IMR-90 (cell line): Measurements from ENCODE around the gene TRIM37. TPM values are rescaled to one million over a fixed set of nuclear protein-coding genes. Genes with fewer than 3 reads are reported as not detected.
A peak's percentile ranks its signal among the peaks of the same experiment; 100 is the strongest.

Experiments used
- ATAC-seq: fragments of 200-7000 bp; cut with Tn5 transposase; 2 replicates; pipeline ENCODE4 v1.9.1; 2020; ENCODE audit warnings: low read depth, mild to moderate bottlenecking, moderate library complexity
- BruUV-seq: library from RNA; stranded (reverse); fragments of 400-500 nt; replicated peaks from 2 replicates; lab custom pipeline; 2021; lab: Mats Ljungman, UMichigan
- CTCF ChIA-PET: fragments of 300-600 bp; formaldehyde crosslinking; extraction: SDS; loops from one replicate; lab custom pipeline; 2021; ENCODE audit warnings: antibody characterized with exemption; lab: Yijun Ruan, JAX
- POLR2A ChIA-PET: fragments of 300-600 bp; sonication (Branson Sonifier 250); formaldehyde crosslinking; loops from one replicate; lab custom pipeline; 2022; ENCODE audit warnings: antibody characterized with exemption; ENCODE audit not compliant: unreplicated experiment; lab: Charles Lee
- DNase-seq: peaks from one replicate; pipeline ENCODE4 v3.0.0; 2013
- H2AFZ ChIP-seq: replicated peaks from 2 replicates; pipeline ENCODE3; 2013; ENCODE audit warnings: low read length, mild to moderate bottlenecking; ENCODE audit not compliant: poor library complexity
- H2AK5ac ChIP-seq: 2 replicates; pipeline ENCODE4 v1.6.1; 2013; ENCODE audit warnings: low read depth, low read length, inconsistent platforms
- H2AK9ac ChIP-seq: replicated peaks from 2 replicates; pipeline ENCODE3; 2013; ENCODE audit warnings: mild to moderate bottlenecking, low read depth, low read length, moderate library complexity; ENCODE audit not compliant: poor library complexity
- H2BK120ac ChIP-seq: 2 replicates; pipeline ENCODE4 v1.6.1; 2013; ENCODE audit warnings: low read depth, low read length, inconsistent platforms
- H2BK15ac ChIP-seq: 3 replicates; pipeline ENCODE4 v1.6.1; 2013; ENCODE audit warnings: low read depth, low read length, inconsistent platforms
- H2BK20ac ChIP-seq: 2 replicates; pipeline ENCODE4 v1.6.1; 2013; ENCODE audit warnings: low read depth, mild to moderate bottlenecking, inconsistent platforms, low read length, moderate library complexity
- H2BK5ac ChIP-seq: 2 replicates; pipeline ENCODE4 v1.6.1; 2013; ENCODE audit warnings: mild to moderate bottlenecking, low read depth, low read length, inconsistent platforms; ENCODE audit not compliant: poor library complexity, severe bottlenecking
- H3K14ac ChIP-seq: replicated peaks from 2 replicates; pipeline ENCODE4 v1.6.1; 2013; ENCODE audit warnings: low read depth, low read length, inconsistent platforms
- H3K18ac ChIP-seq: 2 replicates; pipeline ENCODE4 v1.6.1; 2013; ENCODE audit warnings: low read depth, low read length, control low read depth
- H3K23ac ChIP-seq: 2 replicates; pipeline ENCODE4 v1.6.1; 2013; ENCODE audit warnings: low read depth, low read length, inconsistent platforms
- H3K27ac ChIP-seq: 2 replicates; pipeline ENCODE4 v1.5.1; 2013; ENCODE audit warnings: mild to moderate bottlenecking, control low read depth, low read length; ENCODE audit not compliant: insufficient read depth
- H3K27me3 ChIP-seq: 2 replicates; pipeline ENCODE4 v1.6.1; 2013; ENCODE audit warnings: low read length; ENCODE audit not compliant: control insufficient read depth, insufficient read depth
- H3K36me3 ChIP-seq: 2 replicates; pipeline ENCODE4 v1.6.1; 2013; ENCODE audit warnings: low read length, mixed read lengths; ENCODE audit not compliant: control insufficient read depth, insufficient read depth
- H3K4ac ChIP-seq: 2 replicates; pipeline ENCODE4 v1.6.1; 2013; ENCODE audit warnings: low read depth, low read length, inconsistent platforms
- H3K4me1 ChIP-seq: 2 replicates; pipeline ENCODE4 v1.6.1; 2013; ENCODE audit warnings: low read length, mixed read lengths; ENCODE audit not compliant: control insufficient read depth, insufficient read depth
- H3K4me2 ChIP-seq: 2 replicates; pipeline ENCODE4 v1.6.1; 2013; ENCODE audit warnings: low read depth, mild to moderate bottlenecking, control low read depth, low read length, moderate library complexity
- H3K4me3 ChIP-seq: 2 replicates; pipeline ENCODE4 v1.5.1; 2013; ENCODE audit warnings: low read depth, mild to moderate bottlenecking, control low read depth, low read length, moderate library complexity; ENCODE audit not compliant: insufficient read depth
- H3K56ac ChIP-seq: 2 replicates; pipeline ENCODE4 v1.6.1; 2013; ENCODE audit warnings: low read length, inconsistent platforms; ENCODE audit not compliant: insufficient read depth; ENCODE audit errors: extremely low read depth
- H3K79me1 ChIP-seq, 2 experiments: 2 replicates each; pipeline ENCODE4 v1.6.1; 2013; ENCODE audit warnings: low read length in 2 of 2, inconsistent platforms in 1 of 2, low read depth in 1 of 2
- H3K9ac ChIP-seq: 2 replicates; pipeline ENCODE4 v1.6.1; 2013; ENCODE audit warnings: low read depth, low read length, control low read depth
- H3K9me1 ChIP-seq: 2 replicates; pipeline ENCODE4 v1.6.1; 2013; ENCODE audit warnings: low read length, inconsistent platforms; ENCODE audit not compliant: insufficient read depth
- H3K9me3 ChIP-seq: 2 replicates; pipeline ENCODE4 v1.6.1; 2013; ENCODE audit warnings: low read length; ENCODE audit not compliant: control insufficient read depth, insufficient read depth
- H4K20me1 ChIP-seq: 2 replicates; pipeline ENCODE4 v1.6.1; 2013; ENCODE audit warnings: low read length, inconsistent platforms; ENCODE audit not compliant: insufficient read depth
- H4K5ac ChIP-seq: 2 replicates; pipeline ENCODE4 v1.6.1; 2013; ENCODE audit warnings: mild to moderate bottlenecking, low read depth, low read length, control low read depth
- H4K8ac ChIP-seq, 2 experiments: 2 replicates each; pipeline ENCODE4 v1.6.1; 2013; ENCODE audit warnings: low read depth in 2 of 2, low read length in 2 of 2, control low read depth in 1 of 2, inconsistent platforms in 1 of 2
- H4K91ac ChIP-seq: 2 replicates; pipeline ENCODE4 v1.6.1; 2013; ENCODE audit warnings: low read depth, low read length, inconsistent platforms; ENCODE audit not compliant: insufficient read depth
- CEBPB ChIP-seq: IDR thresholded peaks from 2 replicates; pipeline ENCODE4 v1.6.1; 2012; ENCODE audit warnings: low read depth, low read length, improper control_type of control experiment
- CHD1 ChIP-seq: IDR thresholded peaks from 2 replicates; pipeline ENCODE4 v1.6.1; 2012; ENCODE audit warnings: low read depth, low read length, improper control_type of control experiment
- MAZ ChIP-seq: IDR thresholded peaks from 2 replicates; pipeline ENCODE4 v1.6.1; 2012; ENCODE audit warnings: low read depth, mild to moderate bottlenecking, low read length, improper control_type of control experiment, moderate library complexity, borderline replicate concordance
- NFE2L2 ChIP-seq: fragments of 150-350 bp; IDR thresholded peaks from 2 replicates; pipeline ENCODE4 v1.6.1; 2016; ENCODE audit warnings: low read depth, mild to moderate bottlenecking, low read length
- RCOR1 ChIP-seq: IDR thresholded peaks from 2 replicates; pipeline ENCODE4 v1.6.1; 2012; ENCODE audit warnings: mild to moderate bottlenecking, low read length, improper control_type of control experiment; ENCODE audit not compliant: insufficient replicate concordance
- USF2 ChIP-seq: fragments of 150-350 bp; IDR thresholded peaks from 2 replicates; pipeline ENCODE4 v1.6.1; 2017; ENCODE audit warnings: mild to moderate bottlenecking, antibody characterized with exemption, low read length, low read depth
- WGBS, 2 experiments: methylation state at CpG; one replicate each; pipeline versions ENCODE4 v1.1.5 to v1.1.7; 2013; ENCODE audit warnings: missing lambda C conversion rate in 2 of 2; ENCODE audit not compliant: insufficient read length in 1 of 2; ENCODE audit errors: extremely low coverage in 2 of 2; 5-methylcytosine and 5-hydroxymethylcytosine counted together
- dilution Hi-C: fragments of 300-500 bp; cut with HindIII; formaldehyde crosslinking; loops from one replicate; pipeline ENCODE4 v1.14.3; 2018; ENCODE audit warnings: low sequenced_read_pairs; ENCODE audit not compliant: unreplicated experiment
- in situ Hi-C: fragments of 300-500 bp; cut with MboI; formaldehyde crosslinking; loops from 3 replicates; pipeline ENCODE4 v1.14.3; 2019; ENCODE audit warnings: low sequenced_read_pairs, inconsistent platforms, mixed read lengths
- intact Hi-C: fragments of 100-400 bp; cut with micrococcal nuclease; formaldehyde crosslinking; loops from 2 replicates; pipeline ENCODE4 v1.10.0; 2022
- polyA plus RNA-seq, 3 experiments: library from polyadenylated mRNA; depleted of rRNA; stranded (reverse); fragments of >200 nt; gene quantifications; 2 replicates each; pipeline ENCODE4 v1.2.3, GENCODE V29; 2012; ENCODE audit warnings: low replicate concordance in 1 of 3
- total RNA-seq: library from RNA; depleted of rRNA; stranded (reverse); fragments of >200 nt; gene quantifications from 2 replicates; pipeline ENCODE4 v1.2.3, GENCODE V29; 2012
- TF ChIP-seq, protein P1 (sequence below): fragments of 150-350 bp; IDR thresholded peaks from 2 replicates; pipeline ENCODE4 v1.6.1; 2016; ENCODE audit warnings: low read depth, mild to moderate bottlenecking, low read length, moderate library complexity, borderline replicate concordance

The TRIM37 gene
- total and polyA plus RNA-seq, 2 of the 4 experiments (the other 2 are of a cell fraction), result 12.1 to 24.9 TPM

- Histone ChIP-seq H3K18ac (no peak overlapping the region), H3K79me1 (peaks cover 22 to 52% of the 10 kb centered on the region in 2 experiments), H2AK5ac (no peak overlapping the region), H4K8ac (no peak overlapping the region), H3K9me3 (no peaks in the 10 kb centered on the region), H4K91ac (no peak overlapping the region), H2BK20ac (no peak overlapping the region), H2BK5ac (no peak overlapping the region), H2BK15ac (no peak overlapping the region), H3K14ac (no peak overlapping the region), H2BK120ac (no peak overlapping the region), H3K4me1 (no peaks in the 10 kb centered on the region), H3K9me1 (no peaks in the 10 kb centered on the region; the same call in none of the 2 replicates), H3K56ac (no peak overlapping the region), H3K27ac (no peak overlapping the region), H2AK9ac (no peak overlapping the region), H3K4me2 (no peak overlapping the region), H4K20me1 (peaks cover 3% of the 10 kb centered on the region; the same call in 1 of the 2 replicates), H3K4ac (no peak overlapping the region), H3K36me3 (peaks cover 4% of the 10 kb centered on the region), H3K27me3 (no peaks in the 10 kb centered on the region), H3K23ac (no peak overlapping the region), H3K9ac (no peak overlapping the region), H4K5ac (no peak overlapping the region), H2AFZ (no peak overlapping the region), H3K4me3 (no peak overlapping the region)
- in situ Hi-C loops, result no loop called here
- ChIA-PET POLR2A (no interaction called here), CTCF (interaction anchor here (0.9 kb wide), 1 partner anchor 329 kb away, joined by 3 read pairs; no protein-coding TSS in a partner anchor)
- DNase-seq (peak; percentile 30), ATAC-seq (no peak)
- BruUV-seq, result no TSS peak
- dilution Hi-C loops, result no loop called here
- intact Hi-C loops, result no loop called here
- no CpG with 5 or more reads among the region's 1 CpG for whole genome bisulfite sequencing, 2 experiments
- TF ChIP-seq USF2 (no peak), NFE2L2 (peak; percentile 25; the same call in 1 of the 2 replicates), CEBPB (no peak), RCOR1 (no peak), CHD1 (no peak), MAZ (no peak)
- TF ChIP-seq, protein P1, sequence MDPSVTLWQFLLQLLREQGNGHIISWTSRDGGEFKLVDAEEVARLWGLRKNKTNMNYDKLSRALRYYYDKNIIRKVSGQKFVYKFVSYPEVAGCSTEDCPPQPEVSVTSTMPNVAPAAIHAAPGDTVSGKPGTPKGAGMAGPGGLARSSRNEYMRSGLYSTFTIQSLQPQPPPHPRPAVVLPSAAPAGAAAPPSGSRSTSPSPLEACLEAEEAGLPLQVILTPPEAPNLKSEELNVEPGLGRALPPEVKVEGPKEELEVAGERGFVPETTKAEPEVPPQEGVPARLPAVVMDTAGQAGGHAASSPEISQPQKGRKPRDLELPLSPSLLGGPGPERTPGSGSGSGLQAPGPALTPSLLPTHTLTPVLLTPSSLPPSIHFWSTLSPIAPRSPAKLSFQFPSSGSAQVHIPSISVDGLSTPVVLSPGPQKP, result no peak
Measured at GRCh38 chr17:59131131-59131530, 24.5 kb upstream of the TRIM37 start.
